T-helper 1 cell treated with Interleukin-12 subunit alpha and Interleukin-12 subunit beta and Interleukin-4 antibody, amounts not matched to agents 30 μg/mL and 1 μg/mL, for 36 hours (primary cell): Measurements from ENCODE around the gene SEC23A.
A peak's percentile ranks its signal among the peaks of the same experiment; 100 is the strongest.
"Not testable (repeated sequence)": the region's sequence is repeated elsewhere in the genome, so short reads cannot be mapped to it uniquely, and the experiment has no call there.

Experiments used
- H3K27ac Mint-ChIP-seq: one replicate; pipeline ENCODE4 v1.8.0; 2021; ENCODE audit warnings: mild to moderate bottlenecking, mixed read lengths
- H3K27me3 Mint-ChIP-seq: one replicate; pipeline ENCODE4 v1.8.0; 2021; ENCODE audit warnings: low read depth, mixed read lengths
- H3K36me3 Mint-ChIP-seq: one replicate; pipeline ENCODE4 v1.8.0; 2021; ENCODE audit warnings: low read depth, mixed read lengths
- H3K4me1 Mint-ChIP-seq: one replicate; pipeline ENCODE4 v1.8.0; 2021; ENCODE audit warnings: low read depth, mixed read lengths
- H3K4me3 Mint-ChIP-seq: one replicate; pipeline ENCODE4 v1.8.0; 2021; ENCODE audit warnings: mild to moderate bottlenecking, moderate library complexity, mixed read lengths
- H3K9me3 Mint-ChIP-seq: one replicate; pipeline ENCODE4 v1.8.0; 2021; ENCODE audit warnings: mixed read lengths

SEC23A gene

DNA sequence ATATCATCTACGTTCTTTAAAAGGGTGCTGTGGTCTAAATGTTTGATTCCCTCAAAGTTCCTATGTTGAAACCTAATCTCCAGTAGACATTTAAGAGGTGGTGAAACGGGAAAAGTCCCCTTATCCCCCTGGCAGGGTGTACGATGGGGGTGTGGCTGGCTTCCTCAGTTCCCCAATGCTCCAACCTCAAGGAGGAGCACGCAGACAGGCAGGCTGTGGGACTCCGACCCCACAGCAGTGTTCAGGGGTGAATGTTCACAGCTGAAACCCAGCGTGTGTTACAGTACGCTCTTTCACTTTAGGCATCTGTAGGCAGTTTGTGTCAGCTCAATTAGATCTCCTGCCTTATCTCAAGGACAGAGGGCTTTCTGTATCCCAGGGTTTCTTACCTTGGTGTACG, 73.2 kb downstream of the SEC23A start:
- Mint-ChIP-seq H3K9me3 (no peaks in the 10 kb centered on the region), H3K27me3 (no peaks in the 10 kb centered on the region), H3K27ac (no peak overlapping the region), H3K4me1 (peaks cover 7% of the 10 kb centered on the region), H3K4me3 (no peak overlapping the region), H3K36me3 (peaks cover 30% of the 10 kb centered on the region)

DNA sequence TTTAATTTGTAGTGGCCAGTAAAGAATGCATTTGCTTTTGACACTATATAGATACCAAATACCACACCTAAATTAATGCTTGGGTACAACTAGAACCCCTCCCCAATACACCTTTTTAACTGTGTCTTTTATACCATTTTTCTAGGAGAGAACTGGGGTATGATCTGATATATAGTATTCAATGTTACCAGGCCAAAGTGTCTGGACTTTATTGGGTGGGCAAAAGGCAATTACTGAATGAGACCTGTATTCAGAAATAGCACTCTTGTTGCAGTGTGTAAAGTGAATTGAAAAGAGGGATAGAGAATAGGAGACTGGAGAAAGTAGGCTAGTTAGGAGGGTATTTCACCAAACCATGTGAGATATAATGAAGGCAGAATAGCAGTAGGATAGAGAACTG, 74.4 kb downstream of the SEC23A start:
- no peaks in the 10 kb centered on the region for H3K9me3 Mint-ChIP-seq
- peaks cover 30% of the 10 kb centered on the region for H3K36me3 Mint-ChIP-seq
- H3K4me1 Mint-ChIP-seq: peaks cover 7% of the 10 kb centered on the region
- no peak overlapping the region for H3K27ac Mint-ChIP-seq
- H3K4me3 Mint-ChIP-seq: no peak overlapping the region
- no peaks in the 10 kb centered on the region for H3K27me3 Mint-ChIP-seq

DNA sequence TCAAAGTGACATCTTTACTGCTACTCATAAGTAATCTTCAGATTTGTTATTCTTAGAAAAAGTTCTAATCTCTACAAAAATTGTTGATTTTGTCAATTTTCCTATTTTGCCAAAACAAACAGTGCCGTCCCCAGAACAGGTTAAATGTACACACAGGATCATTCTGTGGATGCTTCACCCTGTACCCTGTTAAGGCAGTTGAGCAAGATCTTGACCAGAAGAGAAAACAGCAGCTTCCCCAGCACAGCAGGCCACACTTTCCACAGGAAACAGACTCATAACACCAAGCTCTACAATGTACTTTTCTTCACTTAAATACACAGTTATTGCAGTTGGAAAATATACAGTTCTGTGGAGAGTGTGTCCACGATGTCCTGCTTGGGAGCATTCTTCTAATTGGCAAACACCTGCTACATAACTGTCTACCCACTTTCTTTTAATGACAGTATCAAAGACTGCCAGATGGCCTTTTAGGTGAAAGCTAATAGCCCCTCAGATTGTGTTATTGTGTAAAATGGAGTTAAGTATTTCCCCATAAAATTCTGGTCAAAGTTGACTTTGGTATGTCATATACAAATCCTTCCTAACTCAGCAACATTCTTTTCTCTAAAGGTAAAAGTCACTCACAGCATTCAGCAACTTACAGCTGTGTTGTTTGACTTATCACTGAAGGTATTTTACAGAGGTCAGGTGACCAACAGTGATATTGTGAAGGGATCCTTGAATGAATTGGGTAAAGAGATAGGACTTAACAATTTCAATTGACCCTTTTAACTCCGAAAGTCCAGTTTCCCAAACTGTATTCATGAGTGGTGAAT, 77.0 kb downstream of the SEC23A start:
- peak overlapping the region; percentile 2 for H3K27ac Mint-ChIP-seq
- no peaks in the 10 kb centered on the region for H3K9me3 Mint-ChIP-seq
- H3K4me1 Mint-ChIP-seq: peaks cover 7% of the 10 kb centered on the region

DNA sequence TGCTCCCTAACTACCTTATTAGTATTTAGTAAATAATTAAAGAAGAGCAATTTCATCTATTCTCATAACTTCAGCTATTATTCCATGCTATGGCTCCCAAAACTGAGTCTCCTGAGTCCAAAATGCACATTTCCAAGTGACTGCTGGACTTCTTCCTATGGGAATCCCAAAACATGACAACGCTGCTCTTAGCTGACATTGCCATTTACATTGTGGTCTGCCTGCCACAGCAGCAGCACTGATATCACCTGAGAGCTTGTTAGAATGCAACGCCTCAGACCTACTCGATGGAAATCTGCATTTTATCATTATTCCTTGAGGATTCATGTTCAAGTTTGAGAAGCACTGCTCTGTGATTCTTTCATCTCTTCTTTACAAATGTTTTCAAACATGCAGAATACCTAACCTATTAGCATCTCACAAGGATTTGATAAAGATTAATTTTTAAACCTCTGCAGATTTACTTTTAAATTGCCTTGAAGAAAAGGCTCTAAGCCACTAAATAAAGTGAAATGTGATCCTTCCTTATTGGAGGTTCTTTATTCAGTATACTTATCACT, 77.7 kb downstream of the SEC23A start:
- peaks cover 2% of the 10 kb centered on the region for H3K4me1 Mint-ChIP-seq
- no peak overlapping the region for H3K4me3 Mint-ChIP-seq
- no peaks in the 10 kb centered on the region for H3K27me3 Mint-ChIP-seq
- H3K9me3 Mint-ChIP-seq: no peaks in the 10 kb centered on the region
- H3K27ac Mint-ChIP-seq: no peak overlapping the region
- H3K36me3 Mint-ChIP-seq: peaks cover 22% of the 10 kb centered on the region

More for the DNA sequence above, 77.0 kb downstream of the SEC23A start:
- no peaks in the 10 kb centered on the region for H3K27me3 Mint-ChIP-seq
- peaks cover 28% of the 10 kb centered on the region for H3K36me3 Mint-ChIP-seq
- no peak overlapping the region for H3K4me3 Mint-ChIP-seq

DNA sequence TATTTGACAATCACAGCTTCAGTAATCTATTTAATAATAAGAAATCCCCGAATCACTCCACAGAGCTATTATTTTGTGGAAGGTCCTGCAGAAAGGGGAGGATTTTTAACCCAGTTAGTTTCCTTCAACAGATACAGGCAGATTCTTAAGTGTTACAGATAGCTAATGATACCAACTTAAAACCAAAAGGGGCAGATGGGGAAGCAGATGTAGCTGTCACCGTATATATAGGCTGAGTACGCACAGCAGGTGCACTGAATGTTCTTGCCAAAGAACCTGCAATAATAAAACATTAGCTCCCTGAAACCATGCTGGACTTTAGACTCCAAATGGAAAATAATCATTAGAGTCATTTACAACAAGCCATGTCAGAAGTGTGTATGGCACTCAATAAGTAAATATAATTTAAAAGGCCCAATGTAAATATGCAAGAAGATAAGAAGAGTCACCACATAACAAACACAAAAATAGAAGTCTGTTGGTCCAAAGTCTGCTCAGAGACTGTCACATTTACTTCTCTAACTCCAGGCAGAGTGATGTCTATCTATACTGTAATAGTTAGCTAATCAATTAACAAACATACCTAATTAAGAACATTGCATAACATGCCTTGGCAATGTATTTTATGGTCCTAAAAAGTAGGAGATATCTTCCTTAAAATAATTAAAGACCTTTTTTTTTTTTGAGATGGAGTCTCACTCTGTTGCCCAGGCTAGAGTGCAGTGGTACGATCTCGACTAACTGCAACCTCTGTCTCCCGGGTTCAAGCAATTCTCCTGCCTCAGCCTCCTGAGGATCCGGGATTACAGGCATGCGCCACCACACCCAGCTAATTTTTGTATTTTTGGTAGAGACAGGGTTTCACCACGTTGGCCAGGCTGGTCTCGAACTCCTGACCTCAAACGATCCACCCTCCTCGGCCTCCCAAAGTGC, 78.8 kb downstream of the SEC23A start:
- Mint-ChIP-seq H3K36me3 (peaks cover 12% of the 10 kb centered on the region), H3K4me3 (no peak overlapping the region), H3K27ac (no peak overlapping the region), H3K4me1 (peaks cover 2% of the 10 kb centered on the region), H3K27me3 (no peaks in the 10 kb centered on the region), H3K9me3 (no peaks in the 10 kb centered on the region)

DNA sequence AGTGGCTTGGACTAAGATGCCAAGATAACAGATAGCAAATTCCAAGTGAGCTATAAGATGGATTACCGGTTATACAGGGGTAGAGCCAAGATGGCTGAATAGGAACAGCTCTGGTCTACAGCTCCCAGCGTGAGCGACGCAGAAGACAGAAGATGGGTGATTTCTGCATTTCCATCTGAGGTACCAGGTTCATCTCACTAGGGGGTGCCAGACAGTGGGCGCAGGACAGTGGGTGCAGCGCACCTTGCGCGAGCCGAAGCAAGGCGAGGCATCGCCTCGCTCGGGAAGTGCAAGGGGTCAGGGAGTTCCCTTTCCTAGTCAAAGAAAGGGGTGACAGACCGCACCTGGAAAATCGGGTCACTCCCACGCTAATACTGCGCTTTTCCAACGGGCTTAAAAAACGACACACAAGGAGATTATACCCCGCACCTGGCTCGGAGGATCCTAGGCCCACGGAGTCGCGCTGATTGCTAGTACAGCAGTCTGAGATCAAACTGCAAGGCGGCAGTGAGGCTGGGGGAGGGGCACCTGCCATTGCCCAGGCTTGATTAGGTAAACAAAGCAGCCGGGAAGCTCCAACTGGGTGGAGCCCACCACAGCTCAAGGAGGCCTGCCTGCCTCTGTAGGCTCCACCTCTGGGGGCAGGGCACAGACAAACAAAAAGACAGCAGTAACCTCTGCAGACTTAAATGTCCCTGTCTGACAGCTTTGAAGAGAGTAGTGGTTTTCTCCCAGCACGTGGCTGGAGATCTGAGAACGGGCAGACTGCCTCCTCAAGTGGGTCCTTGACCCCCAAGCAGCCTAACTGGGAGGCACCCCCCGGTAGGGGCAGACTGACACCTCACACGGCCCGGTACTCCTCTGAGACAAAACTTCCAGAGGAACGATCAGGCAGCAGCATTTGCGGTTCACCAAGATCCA, 85.7 kb downstream of the SEC23A start:
- not testable (repeated sequence) for H3K9me3 Mint-ChIP-seq, H3K27me3 Mint-ChIP-seq, H3K4me3 Mint-ChIP-seq, H3K4me1 Mint-ChIP-seq, H3K27ac Mint-ChIP-seq, H3K36me3 Mint-ChIP-seq

DNA sequence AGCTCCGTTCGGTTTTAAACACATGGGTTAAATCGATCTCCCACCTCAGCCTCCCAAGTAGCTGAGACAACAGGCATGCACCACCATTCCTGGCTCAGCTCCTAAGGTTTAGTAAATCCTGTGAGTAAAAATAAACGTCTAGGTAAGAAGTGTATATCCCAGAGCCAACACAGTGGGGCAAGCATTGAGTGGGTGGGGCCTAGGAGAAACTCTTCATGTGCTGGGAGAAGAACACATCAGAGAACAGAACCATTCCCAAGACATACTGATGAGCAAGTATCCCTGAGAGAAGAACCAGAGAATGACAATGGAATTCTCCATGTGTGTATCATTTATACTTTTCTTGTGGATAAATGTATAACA, 86.3 kb downstream of the SEC23A start:
- Mint-ChIP-seq H3K9me3 (no peaks in the 10 kb centered on the region), H3K27ac (no peak overlapping the region), H3K4me3 (no peak overlapping the region), H3K36me3 (no peaks in the 10 kb centered on the region), H3K4me1 (no peaks in the 10 kb centered on the region), H3K27me3 (no peaks in the 10 kb centered on the region)

DNA sequence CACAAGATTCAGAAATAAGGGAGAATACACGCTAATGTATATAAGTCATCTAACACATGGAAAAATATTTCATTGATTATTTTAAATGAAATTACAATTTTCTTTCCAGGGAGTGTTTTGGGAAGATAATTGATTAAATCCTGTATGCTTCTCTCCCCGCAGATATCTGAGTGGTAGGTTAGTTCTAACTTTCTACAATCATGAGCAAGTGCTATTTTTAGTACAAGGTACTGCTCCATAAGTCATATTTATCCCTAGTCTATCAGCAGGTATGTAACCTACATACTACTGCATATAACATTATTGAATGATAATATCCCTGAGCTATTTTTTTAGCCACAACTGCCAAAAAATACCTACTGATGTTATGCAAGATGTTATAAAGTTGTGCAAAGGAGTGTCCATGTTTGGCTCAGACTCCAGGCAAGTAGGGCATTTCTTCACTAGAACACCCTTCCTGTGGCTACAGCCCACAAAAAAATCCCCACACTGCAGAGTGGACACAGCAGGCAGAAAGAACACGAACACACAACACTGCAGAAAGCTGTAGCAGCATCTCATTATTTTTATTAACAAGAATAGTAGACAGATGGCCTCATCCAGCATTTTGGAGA, 87.0 kb downstream of the SEC23A start:
- Mint-ChIP-seq H3K27me3 (no peaks in the 10 kb centered on the region), H3K27ac (no peak overlapping the region), H3K9me3 (no peaks in the 10 kb centered on the region), H3K4me1 (no peaks in the 10 kb centered on the region), H3K4me3 (no peak overlapping the region), H3K36me3 (no peaks in the 10 kb centered on the region)

DNA sequence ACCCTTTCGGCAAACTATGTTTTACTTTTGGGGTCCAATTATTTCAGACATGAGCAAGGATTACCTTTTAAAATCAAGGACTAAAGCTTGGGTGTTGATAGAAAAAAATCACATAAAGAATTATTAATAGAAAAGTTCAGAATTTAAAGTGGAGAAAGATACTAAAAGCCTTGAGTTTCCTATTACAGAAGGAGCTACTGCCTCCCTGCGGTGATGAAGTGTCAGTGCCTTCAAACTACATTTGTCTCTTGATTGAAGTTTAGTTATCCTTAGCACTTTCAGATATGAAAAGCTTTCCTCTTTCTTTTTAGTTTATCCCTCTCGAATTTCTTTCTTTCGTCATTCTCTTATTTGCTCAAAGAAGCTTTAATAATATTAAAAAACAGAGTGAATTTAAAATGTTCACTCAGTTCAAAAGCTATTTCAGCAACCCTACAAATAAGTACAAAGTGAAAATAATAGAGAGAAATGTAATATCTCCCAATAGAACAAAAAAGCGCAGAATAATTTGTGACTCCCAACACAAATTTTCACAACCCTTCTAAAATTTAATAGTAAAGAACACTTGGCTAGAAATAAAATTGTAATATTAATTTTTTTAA, 87.6 kb downstream of the SEC23A start:
- H3K27me3 Mint-ChIP-seq: no peaks in the 10 kb centered on the region
- H3K9me3 Mint-ChIP-seq: no peaks in the 10 kb centered on the region
- no peak overlapping the region for H3K27ac Mint-ChIP-seq
- no peak overlapping the region for H3K4me3 Mint-ChIP-seq
- H3K4me1 Mint-ChIP-seq: no peaks in the 10 kb centered on the region
- H3K36me3 Mint-ChIP-seq: no peaks in the 10 kb centered on the region

DNA sequence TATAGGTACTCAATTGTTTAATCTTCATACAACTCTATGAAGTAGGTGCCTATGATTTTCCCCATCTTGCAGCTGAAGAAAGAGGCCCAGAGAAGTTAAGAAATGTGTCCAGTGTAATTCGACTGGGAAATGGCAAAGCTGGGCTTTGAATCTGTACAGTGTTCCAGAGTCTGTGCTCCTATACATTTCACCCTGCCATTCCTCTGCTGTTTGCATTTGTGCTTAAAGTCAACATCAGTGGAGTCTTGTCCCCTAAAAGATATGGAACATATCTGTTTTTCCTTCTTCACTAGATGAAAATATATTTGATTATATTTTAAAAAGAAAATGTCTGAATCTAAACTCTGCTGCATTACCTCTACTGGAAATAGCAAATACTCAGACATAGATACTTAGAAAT, 88.6 kb downstream of the SEC23A start:
- H3K36me3 Mint-ChIP-seq: no peaks in the 10 kb centered on the region
- no peaks in the 10 kb centered on the region for H3K27me3 Mint-ChIP-seq
- H3K4me1 Mint-ChIP-seq: no peaks in the 10 kb centered on the region
- H3K9me3 Mint-ChIP-seq: no peaks in the 10 kb centered on the region
- no peak overlapping the region for H3K27ac Mint-ChIP-seq
- H3K4me3 Mint-ChIP-seq: no peak overlapping the region

DNA sequence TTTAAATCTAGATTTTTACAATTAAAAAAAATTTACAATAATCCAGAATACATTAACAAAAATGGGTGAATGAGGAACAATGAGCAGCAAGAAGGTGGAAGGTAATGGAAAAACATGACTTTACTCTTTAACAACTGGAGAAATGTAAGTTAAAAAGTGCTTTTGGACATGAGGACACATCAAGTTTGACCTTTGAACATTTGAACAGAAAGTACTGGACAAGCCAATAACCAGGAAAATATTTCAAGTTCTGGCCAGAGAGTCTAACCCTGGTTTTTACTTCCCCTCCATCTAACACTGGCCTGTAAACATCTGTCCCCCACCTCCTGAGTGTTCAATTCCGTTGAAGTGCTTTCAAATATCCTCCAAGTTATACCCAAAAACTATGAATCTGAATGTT, 94.1 kb downstream of the SEC23A start:
- not testable (repeated sequence) for H3K4me1 Mint-ChIP-seq, H3K9me3 Mint-ChIP-seq, H3K4me3 Mint-ChIP-seq, H3K27me3 Mint-ChIP-seq, H3K27ac Mint-ChIP-seq, H3K36me3 Mint-ChIP-seq

DNA sequence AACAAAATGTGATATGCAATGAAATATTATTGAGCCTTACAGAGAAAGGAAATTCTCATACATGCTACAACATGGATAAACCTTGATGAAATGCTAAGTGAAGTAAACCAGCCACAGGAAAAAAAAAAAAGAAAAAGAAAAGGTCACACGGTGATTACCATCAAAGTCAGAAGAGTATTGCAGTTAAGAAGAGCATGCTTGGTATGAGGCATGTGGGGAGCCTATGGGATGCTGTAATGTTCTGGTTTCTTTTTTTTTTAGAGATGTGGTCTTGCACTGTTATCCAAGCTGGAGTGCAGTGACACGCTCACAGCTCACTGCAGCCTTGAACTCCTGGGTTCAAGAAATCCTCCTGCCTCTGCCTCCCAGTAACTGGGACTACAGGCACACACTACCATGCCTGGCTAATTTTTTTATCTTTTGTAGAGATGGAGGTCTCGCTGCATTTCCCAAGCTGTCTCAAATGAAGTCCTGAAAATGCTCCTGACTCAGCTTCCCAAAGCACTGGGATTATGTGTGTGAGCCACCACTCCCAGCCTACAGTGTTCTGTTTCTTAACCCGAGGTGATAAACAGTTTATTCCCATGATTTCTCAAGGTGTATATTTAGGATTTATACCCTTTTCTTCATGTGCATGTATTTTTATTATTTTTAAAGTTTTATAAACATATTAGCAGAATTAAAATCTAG, 96.2 kb downstream of the SEC23A start:
- no peak overlapping the region for H3K27ac Mint-ChIP-seq
- H3K4me3 Mint-ChIP-seq: no peak overlapping the region
- H3K9me3 Mint-ChIP-seq: no peaks in the 10 kb centered on the region
- no peaks in the 10 kb centered on the region for H3K27me3 Mint-ChIP-seq
- H3K36me3 Mint-ChIP-seq: no peaks in the 10 kb centered on the region
- no peaks in the 10 kb centered on the region for H3K4me1 Mint-ChIP-seq
